Stimulated activated naive CD4-positive, alpha-beta T cell (primary cell): ENCODE measurements around the gene SIRT5.

Experiments
- DNase-seq, 6 experiments: peaks; one replicate each; lab custom pipeline; 2025; lab: John Stamatoyannopoulos, UW

Gene SIRT5

GRCh38 chr6:13553646-13554045 lies 20.8 kb upstream of the SIRT5 start:
- DNase-seq: no peak

DNA sequence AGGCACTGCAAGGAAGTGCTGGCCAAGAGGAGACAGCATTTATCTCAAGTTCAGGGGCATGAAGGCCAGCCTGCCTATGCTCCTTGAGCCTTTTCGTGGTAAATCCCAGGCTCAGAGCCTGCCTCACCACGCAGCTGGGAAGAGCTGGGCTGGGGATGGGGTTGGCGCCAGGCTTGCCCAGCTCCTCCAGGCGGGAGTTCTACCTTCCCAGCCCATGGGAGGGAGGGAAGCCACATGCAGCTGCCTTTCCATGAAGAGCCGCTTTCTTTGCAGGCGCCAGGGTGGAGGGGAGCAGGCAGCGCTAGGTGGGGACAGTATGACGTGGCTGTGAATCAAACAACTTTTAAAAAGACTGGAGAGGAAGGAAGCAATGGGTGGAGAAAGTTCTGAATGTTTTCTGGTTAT lies 19.5 kb upstream of the SIRT5 start:
- no peak for DNase-seq

- no peak for DNase-seq
These were observed 16.6 kb upstream of the SIRT5 start for GRCh38 chr6:13557841-13558240.

DNA sequence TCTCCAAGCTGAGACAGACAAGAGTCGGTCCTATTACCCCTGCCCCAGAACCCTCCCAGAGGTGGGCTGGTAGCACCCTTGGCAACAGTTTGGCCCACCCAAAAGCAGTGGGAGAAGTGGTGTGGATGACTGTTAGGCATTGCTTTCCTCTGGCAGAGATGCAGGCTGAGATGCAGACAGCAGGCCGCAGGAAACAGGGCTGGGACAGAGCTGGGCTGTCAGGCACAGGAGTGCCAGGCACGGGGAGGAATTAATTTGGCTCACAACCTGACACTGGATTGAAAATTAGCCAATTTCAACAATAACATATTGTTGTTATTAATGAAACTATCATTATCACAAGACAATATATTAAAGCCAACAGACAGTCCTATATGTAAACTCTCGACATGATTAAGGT lies 15.7 kb upstream of the SIRT5 start:
- no peak for DNase-seq

DNA sequence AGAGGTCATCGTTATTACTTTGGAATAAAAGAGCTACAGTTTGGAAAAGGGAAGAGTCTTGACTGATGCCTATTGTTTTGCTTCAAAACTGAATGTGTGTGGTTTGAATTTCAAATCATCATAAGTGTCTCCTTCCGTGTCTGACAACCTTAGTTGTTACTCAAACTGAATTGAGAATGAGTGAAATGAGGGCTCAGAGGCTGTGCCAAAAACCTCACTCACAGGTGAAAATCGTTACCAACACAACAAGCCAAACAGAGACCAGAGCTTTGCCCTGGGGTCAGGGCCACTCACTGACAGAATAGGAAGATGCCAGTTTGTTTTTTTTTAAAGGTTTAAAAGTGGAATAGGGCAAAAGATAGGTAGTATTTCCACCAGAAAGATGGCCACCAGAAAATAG lies 15.2 kb upstream of the SIRT5 start:
- no peak for DNase-seq

- DNase-seq: no peak
These were observed 14.3 kb upstream of the SIRT5 start for GRCh38 chr6:13559968-13560650.

DNA sequence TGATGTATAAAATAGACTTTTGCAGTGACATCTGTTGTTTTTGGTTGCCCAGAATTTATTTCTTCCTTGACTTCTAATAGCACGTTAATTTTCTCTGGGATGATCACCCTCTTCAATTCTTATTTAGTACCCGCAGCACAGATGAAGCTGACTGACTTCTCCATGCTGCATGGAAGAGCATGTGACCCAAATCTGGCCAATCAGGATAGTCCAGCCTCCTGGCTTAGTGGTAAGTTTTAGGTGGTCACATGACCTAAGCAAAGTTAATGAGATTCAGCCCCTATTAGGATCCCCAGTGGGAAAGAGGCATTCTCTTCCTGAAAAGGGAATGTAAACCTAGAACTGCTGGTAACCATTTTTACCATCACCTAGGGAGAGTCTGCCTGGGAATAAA lies 13.8 kb upstream of the SIRT5 start:
- DNase-seq: no peak

DNA sequence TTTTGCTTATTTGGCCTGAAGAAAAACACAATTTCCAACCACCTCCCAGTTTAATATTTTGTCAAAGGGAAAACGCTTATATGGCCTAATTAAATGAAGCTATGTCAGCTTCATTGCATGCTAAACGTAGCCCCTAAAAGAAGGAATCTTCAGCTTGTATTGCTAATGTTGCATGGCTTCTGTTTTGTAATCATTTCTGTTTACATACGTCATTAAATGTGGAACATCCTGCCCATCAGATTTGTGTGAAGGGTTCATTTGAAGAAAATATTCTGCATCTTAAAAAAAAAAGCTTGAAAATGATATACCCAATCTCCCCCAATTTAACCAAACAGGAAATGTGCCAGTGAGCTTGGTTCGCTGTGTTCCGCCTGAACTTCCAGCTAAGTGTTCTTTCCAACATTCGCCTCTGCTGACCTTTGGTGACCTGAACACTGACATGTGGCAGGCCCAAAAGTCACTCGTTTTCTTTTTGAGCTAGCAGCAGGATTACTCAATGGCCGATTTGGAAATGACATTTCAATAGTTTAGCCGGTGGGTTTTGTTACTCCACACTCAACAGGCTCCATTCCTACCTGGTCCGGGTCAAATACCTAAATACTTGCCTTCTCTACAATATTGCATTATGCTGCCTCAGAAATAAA lies 12.7 kb upstream of the SIRT5 start:
- no peak for DNase-seq

DNA sequence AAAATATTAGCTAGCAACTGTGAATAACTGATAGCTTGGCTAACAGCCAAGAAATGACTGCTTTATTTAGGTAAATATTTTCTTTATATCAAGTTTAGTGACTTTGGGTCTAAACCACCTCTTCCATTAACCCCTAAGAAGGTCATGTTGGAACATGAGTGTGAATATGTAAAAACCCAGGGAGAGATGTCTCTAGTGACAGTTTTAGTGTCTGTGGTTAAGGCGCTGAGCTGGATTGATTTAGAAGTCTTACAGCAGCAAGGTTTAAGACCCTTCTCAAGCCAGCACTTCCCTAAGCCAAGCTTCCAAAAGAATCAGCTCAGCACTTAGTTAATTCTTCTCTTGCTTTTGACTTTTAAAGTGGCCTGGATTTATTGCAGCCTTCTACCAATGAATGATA lies 11.4 kb upstream of the SIRT5 start:
- no peak for DNase-seq

- DNase-seq: no peak
These were observed 8.5 kb upstream of the SIRT5 start for GRCh38 chr6:13565921-13566320.

DNA sequence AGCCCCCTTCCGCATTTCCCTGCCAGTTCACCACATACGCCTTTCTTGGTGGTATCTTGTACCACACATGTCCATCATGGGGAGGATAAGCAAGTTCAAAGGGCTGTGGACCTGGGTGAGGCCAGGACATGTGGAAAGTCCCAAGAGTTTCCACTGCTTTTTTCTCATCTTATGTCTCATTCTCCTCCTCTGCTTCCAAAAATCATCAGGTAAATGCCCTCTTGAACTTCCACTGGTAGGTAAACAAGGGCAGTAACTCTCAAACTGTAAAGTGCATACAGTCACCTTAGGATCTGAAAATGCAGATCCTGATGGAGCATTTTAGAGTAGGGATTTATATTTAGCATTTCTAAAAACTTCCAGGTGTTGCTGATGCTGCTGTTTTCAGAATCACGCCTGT lies 7.9 kb upstream of the SIRT5 start:
- DNase-seq: no peak

DNA sequence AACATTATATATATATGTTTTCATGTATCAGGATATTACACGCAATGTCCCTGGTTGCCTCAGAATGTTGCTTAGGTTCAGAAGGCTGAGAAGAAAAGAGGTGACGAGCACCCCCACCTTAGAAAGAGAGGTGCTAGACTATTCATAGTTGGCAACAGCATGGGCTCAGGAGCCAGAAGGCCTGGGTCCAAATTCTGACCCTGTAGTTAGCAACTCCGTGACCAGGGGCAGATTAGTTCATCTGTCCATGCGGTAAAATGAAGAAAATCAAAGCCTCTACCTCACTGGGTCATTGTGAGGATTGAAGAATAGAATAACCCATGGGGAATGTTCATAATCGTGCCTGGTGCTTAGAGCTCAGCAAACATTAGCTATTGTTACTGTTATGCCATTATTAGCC lies 5.4 kb upstream of the SIRT5 start:
- no peak for DNase-seq

- no peak for DNase-seq
These were observed 2.2 kb upstream of the SIRT5 start for GRCh38 chr6:13572240-13572639.

GRCh38 chr6:13572951-13573654 lies 1.3 kb upstream of the SIRT5 start:
- no peak for DNase-seq

- DNase-seq: no peak
These were observed 711 bp upstream of the SIRT5 start for GRCh38 chr6:13573669-13574110.

DNA sequence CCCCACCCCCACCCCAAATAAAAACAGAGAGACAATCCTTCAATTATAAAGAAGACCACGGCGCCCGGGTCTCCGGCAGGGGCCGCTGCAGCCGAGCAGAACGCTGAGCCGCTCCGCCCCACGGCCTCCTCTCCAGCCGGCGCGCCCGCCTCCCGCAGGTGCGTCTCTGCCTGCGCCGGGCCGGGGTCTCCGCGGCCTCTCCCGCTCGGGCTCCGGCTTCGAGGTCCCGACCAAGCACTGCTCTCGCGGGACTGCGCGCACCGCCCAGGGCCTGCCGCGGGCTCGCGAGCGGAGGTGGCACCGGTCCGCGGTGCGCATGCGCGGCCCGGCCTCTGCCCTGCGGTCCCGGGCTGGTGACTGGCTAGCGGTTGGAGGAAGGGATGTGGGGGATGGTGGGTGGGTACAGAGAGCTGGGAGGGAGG lies 241 bp upstream of the SIRT5 start:
- peak; percentile 88 to 94 (median 90) for DNase-seq

- no peak for DNase-seq
These were observed 975 bp downstream of the SIRT5 start for GRCh38 chr6:13575377-13575775.

- no peak for DNase-seq
These were observed 1.6 kb downstream of the SIRT5 start for GRCh38 chr6:13576017-13576416.

DNA sequence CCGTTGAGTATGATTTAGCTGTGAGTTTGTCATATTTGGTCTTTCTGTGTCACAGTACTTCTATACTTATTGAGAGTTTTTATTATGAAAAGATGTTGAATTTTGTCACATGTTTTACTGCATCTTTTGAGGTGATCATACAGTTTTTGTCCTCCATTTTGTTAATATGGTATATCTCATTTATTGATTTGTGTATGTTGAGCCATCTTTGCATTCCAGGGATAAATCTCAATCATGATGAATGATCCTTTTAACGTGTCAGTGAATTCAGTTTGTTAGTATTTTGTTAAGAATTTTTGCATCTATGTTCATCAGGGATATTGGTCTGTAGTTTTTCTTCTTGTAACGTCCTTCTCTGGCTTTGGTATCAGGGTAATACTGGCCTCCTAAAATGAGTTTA lies 3.5 kb downstream of the SIRT5 start:
- DNase-seq: no peak

DNA sequence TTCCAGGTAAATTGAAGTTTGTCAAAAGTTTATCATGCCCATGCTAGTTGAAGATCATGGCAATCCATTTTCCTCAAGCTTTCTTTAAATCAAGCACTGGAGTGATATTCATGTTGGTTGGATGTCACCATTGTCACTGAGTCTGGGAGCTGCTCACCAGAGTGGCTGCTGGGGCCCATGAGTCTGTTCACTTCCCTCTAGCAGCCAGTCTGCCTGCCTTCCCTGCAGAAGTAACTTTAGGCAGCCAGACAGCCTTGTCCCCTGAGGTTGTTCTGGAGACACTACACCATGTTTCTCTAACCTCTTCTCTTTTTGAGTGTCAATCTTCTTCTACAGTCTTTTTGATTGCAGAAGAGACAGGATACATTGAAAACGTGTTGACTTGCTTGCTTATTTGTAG lies 5.5 kb downstream of the SIRT5 start:
- DNase-seq: no peak

- DNase-seq: no peak
These were observed 7.4 kb downstream of the SIRT5 start for GRCh38 chr6:13581700-13582229.

DNA sequence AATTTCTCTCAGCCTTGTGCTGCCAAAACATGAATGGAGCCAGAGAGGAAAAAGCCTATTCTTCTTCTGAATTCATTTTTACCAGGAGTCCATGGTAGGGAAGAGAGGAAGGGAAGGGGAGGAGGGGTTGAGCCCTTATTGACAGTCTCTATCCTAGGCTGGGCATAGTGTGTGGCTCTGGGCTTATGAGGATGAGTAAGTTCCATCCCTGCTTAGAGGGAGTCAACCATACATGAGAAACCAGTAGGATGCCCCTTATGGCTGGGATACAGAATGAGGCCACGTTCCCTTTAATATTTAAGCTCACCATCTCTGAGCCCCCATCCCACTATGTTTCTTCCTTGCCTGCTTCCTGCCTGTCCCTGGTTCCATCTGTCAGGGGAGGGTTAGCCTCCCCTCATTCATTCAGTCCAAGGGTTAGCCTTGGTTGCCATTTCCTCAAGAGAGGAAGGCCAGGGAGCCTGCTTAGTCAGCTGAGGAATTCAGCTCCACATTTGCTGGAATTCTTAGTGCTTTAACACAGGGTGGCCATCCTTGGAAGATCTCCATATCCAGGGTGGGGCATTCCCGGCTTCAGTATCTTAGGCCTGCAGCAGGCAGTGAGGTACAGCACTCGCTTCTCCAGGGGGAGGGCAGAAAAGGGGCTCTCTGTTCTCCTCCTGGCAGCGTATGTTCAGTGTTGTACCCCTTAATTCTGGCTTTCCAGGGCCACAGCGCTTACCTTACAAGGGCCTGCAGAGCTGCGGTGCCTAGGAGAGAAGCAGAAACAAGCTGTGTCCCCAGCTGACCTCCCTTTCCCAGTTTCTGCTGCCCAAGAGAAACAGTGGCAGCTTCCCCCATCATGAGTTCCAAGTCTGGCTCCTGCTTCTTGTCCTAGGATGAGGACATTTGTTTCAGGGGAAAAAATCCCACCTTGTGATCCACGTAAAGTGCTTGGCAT lies 12.5 kb downstream of the SIRT5 start:
- DNase-seq: no peak
